ENCODE measurements around the gene MTG1. TPM values are rescaled to one million over a fixed set of nuclear protein-coding genes. Genes with fewer than 3 reads are reported as not detected.

The MTG1 gene
- total RNA-seq, 1 donor from 2014 or later: 44.0 TPM

- no peak overlapping the region for H3K4me3 ChIP-seq (ENCODE audit: insufficient read depth, low read depth, low read length)
- no peak overlapping the region for H3K4me2 ChIP-seq (ENCODE audit: low read length)
- no peak overlapping the region for H3K27ac Mint-ChIP-seq (ENCODE audit: unreplicated experiment)
- H3K9me3 Mint-ChIP-seq (ENCODE audit: unreplicated experiment): peaks cover 20% of the 10 kb centered on the region
- peaks cover 5% of the 10 kb centered on the region for H3K27me3 Mint-ChIP-seq (ENCODE audit: low read depth, unreplicated experiment)
- H3K36me3 ChIP-seq (ENCODE audit: insufficient read depth, low read length): no peaks in the 10 kb centered on the region
- peaks cover 4% of the 10 kb centered on the region for H3K4me1 Mint-ChIP-seq (ENCODE audit: low read depth, unreplicated experiment)
- H3K79me2 ChIP-seq (ENCODE audit: insufficient read depth, low read length): no peaks in the 10 kb centered on the region
- peaks cover 4% of the 10 kb centered on the region for H4K20me1 ChIP-seq (ENCODE audit: insufficient read depth, low read length)
- peaks cover 7% of the 10 kb centered on the region for H3K36me3 Mint-ChIP-seq (ENCODE audit: low read depth, unreplicated experiment)
- H3K27me3 ChIP-seq (ENCODE audit: insufficient read depth, low read length): no peaks in the 10 kb centered on the region
- no peaks in the 10 kb centered on the region for H3K9me3 ChIP-seq (ENCODE audit: insufficient read depth, low read depth, low read length)
- no peak overlapping the region for H3K4me3 Mint-ChIP-seq (ENCODE audit: unreplicated experiment)
- H3K9ac ChIP-seq (ENCODE audit: low read length): no peak overlapping the region
- H3K4me1 ChIP-seq (ENCODE audit: insufficient read depth, low read length): no peaks in the 10 kb centered on the region
- FAIRE-seq: no peak
- no peak for DNase-seq (ENCODE audit: low read depth)
- TF ChIP-seq EZH2 (IDR thresholded peaks at IDR 0.05; ENCODE audit: insufficient read depth, low read length) (no peak), CTCF (IDR thresholded peaks at IDR 0.05; ENCODE audit: insufficient read depth, low read depth, low read length) (no peak)
- no peak overlapping the region for H3K27ac ChIP-seq (ENCODE audit: low read depth, low read length)
- no peak overlapping the region for H2AFZ ChIP-seq (ENCODE audit: low read depth, low read length)
Measured at GRCh38 chr10:133441780-133442179, 47.8 kb downstream of the MTG1 start.

- peaks cover 2% of the 10 kb centered on the region for H3K9me3 ChIP-seq (ENCODE audit: insufficient read depth, low read depth, low read length)
- peaks cover 9% of the 10 kb centered on the region for H3K36me3 Mint-ChIP-seq (ENCODE audit: low read depth, unreplicated experiment)
Measured at GRCh38 chr10:133442191-133442966, 48.4 kb downstream of the MTG1 start.

More at GRCh38 chr10:133442191-133442966, 48.4 kb downstream of the MTG1 start:
- no peak overlapping the region for H3K4me3 Mint-ChIP-seq (ENCODE audit: unreplicated experiment)
- Histone ChIP-seq H3K27ac (ENCODE audit: low read depth, low read length) (no peak overlapping the region), H3K4me2 (ENCODE audit: low read length) (no peak overlapping the region), H3K79me2 (ENCODE audit: insufficient read depth, low read length) (no peaks in the 10 kb centered on the region), H3K27me3 (ENCODE audit: insufficient read depth, low read length) (no peaks in the 10 kb centered on the region), H4K20me1 (ENCODE audit: insufficient read depth, low read length) (peaks cover 4% of the 10 kb centered on the region), H3K9ac (ENCODE audit: low read length) (no peak overlapping the region), H3K36me3 (ENCODE audit: insufficient read depth, low read length) (no peaks in the 10 kb centered on the region), H3K4me1 (ENCODE audit: insufficient read depth, low read length) (no peaks in the 10 kb centered on the region), H2AFZ (ENCODE audit: low read depth, low read length) (no peak overlapping the region), H3K4me3 (ENCODE audit: insufficient read depth, low read depth, low read length) (no peak overlapping the region)
- FAIRE-seq (no peak), DNase-seq (ENCODE audit: low read depth) (no peak)
- no peak overlapping the region for H3K27ac Mint-ChIP-seq (ENCODE audit: unreplicated experiment)
- TF ChIP-seq EZH2 (IDR thresholded peaks at IDR 0.05; ENCODE audit: insufficient read depth, low read length) (no peak), CTCF (IDR thresholded peaks at IDR 0.05; ENCODE audit: insufficient read depth, low read depth, low read length) (no peak)
- H3K27me3 Mint-ChIP-seq (ENCODE audit: low read depth, unreplicated experiment): peaks cover 5% of the 10 kb centered on the region
- peaks cover 4% of the 10 kb centered on the region for H3K4me1 Mint-ChIP-seq (ENCODE audit: low read depth, unreplicated experiment)
- H3K9me3 Mint-ChIP-seq (ENCODE audit: unreplicated experiment): peaks cover 23% of the 10 kb centered on the region

Measured in astrocyte (in vitro differentiated cells and primary cell).